Stimulated activated naive CD8-positive, alpha-beta T cell treated with anti-CD3 and anti-CD28 coated beads, Interleukin-15, Interleukin-2, amounts not matched to agents 100 ng/mL and 50 ng/mL, for 24 hours (primary cell): Measurements from ENCODE around the gene PLCL1.

Experiments
- H3K27ac Mint-ChIP-seq: one replicate; pipeline ENCODE4 v1.8.0; 2021; ENCODE audit warnings: mild to moderate bottlenecking, mixed read lengths
- H3K27me3 Mint-ChIP-seq: one replicate; pipeline ENCODE4 v1.8.0; 2021; ENCODE audit warnings: mixed read lengths
- H3K36me3 Mint-ChIP-seq: one replicate; pipeline ENCODE4 v1.8.0; 2021; ENCODE audit warnings: low read depth, mixed read lengths
- H3K4me1 Mint-ChIP-seq: one replicate; pipeline ENCODE4 v1.8.0; 2021; ENCODE audit warnings: low read depth, mixed read lengths
- H3K4me3 Mint-ChIP-seq: one replicate; pipeline ENCODE4 v1.8.0; 2021; ENCODE audit warnings: mild to moderate bottlenecking, mixed read lengths
- H3K9me3 Mint-ChIP-seq: one replicate; pipeline ENCODE4 v1.8.0; 2021; ENCODE audit warnings: mixed read lengths

PLCL1 gene

DNA sequence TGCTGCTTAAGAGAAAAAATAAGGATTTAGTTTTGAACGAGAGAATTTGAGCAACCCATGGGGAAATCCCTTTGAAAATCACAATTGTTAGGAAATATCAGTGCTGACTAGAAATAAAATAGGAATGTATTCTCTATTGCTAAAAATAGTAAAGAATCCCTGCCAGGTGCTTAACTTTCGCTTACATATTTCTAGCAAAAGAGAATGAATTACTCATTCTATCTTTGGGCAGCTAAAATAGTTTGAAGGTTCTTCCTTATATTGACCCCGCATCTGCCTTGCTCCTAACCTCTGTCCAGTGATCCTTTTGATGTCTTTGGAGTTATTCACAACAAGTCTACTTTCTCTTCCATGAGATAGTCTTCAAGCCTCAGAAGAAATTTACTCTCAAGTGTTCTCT, 103.8 kb downstream of the PLCL1 start:
- no peak overlapping the region for H3K27ac Mint-ChIP-seq
- H3K4me1 Mint-ChIP-seq = peaks cover 20% of the 10 kb centered on the region
- H3K4me3 Mint-ChIP-seq = no peak overlapping the region
- no peaks in the 10 kb centered on the region for H3K36me3 Mint-ChIP-seq
- no peaks in the 10 kb centered on the region for H3K9me3 Mint-ChIP-seq
- H3K27me3 Mint-ChIP-seq = peaks cover 22% of the 10 kb centered on the region

DNA sequence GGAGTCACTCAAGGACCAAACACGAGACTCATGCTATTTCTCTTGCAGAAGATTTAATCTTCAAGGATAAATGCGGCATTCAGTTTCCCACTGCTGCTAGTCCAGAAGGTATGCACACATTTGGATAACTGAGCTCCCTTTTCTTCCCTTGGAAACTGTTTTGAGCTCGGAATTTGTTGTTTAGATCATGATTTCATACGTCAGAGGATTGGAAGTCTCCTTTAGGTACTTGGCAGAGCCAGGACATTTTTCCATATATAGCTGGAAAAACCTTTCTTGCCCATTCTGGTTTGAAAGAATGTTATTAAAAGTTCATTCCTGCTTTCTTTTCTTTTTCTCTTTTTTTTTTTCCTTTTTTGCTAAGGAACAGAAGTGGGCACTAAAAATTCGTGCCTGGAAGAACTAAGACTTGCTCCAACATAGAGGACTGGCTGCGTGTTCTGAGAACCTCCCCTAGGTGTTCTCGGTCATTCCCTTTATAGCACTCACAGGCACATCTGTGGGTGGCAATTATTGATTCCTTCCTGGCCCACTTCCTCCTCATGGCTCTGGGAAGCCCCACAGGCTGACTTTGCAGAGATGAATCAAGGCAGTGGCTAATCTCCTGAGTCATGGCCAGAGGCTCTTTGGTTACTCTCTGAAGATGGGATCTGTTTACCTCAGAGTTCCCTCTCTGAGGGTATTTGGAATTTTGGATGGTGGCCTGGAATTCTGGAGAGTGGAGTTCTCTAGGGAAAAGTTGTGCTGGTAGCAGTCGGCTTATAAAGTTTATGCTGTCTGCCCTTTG, 104.8 kb downstream of the PLCL1 start:
- Mint-ChIP-seq H3K36me3 (no peaks in the 10 kb centered on the region), H3K4me1 (peaks cover 17% of the 10 kb centered on the region), H3K27me3 (peaks cover 22% of the 10 kb centered on the region), H3K27ac (no peak overlapping the region), H3K9me3 (no peaks in the 10 kb centered on the region), H3K4me3 (no peak overlapping the region)

DNA sequence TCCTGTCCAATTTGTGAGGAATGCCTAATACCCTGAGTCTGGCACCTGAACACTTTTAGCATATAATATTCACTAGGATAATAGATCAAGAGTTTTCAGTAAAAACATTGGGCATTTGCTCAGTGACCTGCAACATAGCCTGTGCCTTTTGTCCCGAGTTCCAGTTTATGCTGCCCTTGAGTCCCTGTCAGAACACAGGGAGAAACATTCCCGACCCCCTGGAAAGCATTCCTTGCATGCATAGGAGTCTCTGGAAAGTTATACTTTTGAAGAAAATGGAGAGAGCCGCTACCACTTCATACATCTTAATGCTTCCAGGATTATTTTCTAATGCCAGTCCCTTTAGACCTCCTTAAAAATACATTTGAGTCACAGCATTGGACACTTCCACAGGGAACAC, 107.3 kb downstream of the PLCL1 start:
- Mint-ChIP-seq H3K27ac (no peak overlapping the region), H3K36me3 (no peaks in the 10 kb centered on the region), H3K4me3 (no peak overlapping the region), H3K4me1 (peaks cover 27% of the 10 kb centered on the region), H3K9me3 (no peaks in the 10 kb centered on the region), H3K27me3 (peaks cover 15% of the 10 kb centered on the region)

DNA sequence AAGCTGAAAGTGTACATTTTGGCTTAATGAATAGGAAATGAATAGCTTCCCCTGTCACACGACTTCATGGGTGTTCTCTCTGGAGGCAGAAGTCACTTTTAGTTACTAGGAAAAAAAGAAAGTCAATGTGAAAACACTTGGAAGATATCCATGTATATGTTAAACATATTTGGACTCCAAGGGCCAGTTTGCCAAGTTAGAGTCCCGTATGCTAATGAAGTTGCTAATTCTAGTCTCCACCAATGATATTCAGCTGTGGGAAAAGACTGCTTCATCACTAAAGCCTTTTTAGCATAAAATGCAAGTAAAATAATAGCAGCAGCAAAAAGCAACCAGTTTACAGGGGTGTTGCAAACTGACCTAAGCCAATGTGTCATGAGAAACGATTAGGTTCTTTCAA, 108.7 kb downstream of the PLCL1 start:
- Mint-ChIP-seq H3K9me3 (no peaks in the 10 kb centered on the region), H3K27ac (no peak overlapping the region), H3K4me1 (peaks cover 27% of the 10 kb centered on the region), H3K4me3 (no peak overlapping the region), H3K27me3 (peaks cover 8% of the 10 kb centered on the region), H3K36me3 (no peaks in the 10 kb centered on the region)

DNA sequence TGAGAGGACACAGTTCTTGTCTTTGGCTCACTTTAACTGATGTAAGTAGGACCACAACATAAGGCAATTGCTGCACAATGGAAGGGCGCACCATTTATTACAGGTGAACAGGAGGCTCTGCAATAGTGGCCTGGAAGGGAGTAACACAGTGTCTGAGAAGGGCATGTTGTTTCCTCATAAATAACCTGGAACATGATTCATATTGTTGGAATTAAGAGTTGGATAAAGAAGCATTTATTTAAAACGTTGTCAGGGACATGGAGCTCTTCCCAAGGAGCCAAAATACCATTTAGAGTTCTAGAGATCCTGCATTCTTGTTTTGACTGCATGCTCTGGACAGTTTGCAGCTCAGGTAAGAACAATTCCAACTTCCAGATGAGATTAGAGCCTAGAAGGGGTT, 110.4 kb downstream of the PLCL1 start:
- no peaks in the 10 kb centered on the region for H3K36me3 Mint-ChIP-seq
- H3K9me3 Mint-ChIP-seq = no peaks in the 10 kb centered on the region
- H3K27me3 Mint-ChIP-seq = peaks cover 8% of the 10 kb centered on the region
- H3K4me1 Mint-ChIP-seq = peaks cover 18% of the 10 kb centered on the region
- H3K27ac Mint-ChIP-seq = no peak overlapping the region
- H3K4me3 Mint-ChIP-seq = no peak overlapping the region

DNA sequence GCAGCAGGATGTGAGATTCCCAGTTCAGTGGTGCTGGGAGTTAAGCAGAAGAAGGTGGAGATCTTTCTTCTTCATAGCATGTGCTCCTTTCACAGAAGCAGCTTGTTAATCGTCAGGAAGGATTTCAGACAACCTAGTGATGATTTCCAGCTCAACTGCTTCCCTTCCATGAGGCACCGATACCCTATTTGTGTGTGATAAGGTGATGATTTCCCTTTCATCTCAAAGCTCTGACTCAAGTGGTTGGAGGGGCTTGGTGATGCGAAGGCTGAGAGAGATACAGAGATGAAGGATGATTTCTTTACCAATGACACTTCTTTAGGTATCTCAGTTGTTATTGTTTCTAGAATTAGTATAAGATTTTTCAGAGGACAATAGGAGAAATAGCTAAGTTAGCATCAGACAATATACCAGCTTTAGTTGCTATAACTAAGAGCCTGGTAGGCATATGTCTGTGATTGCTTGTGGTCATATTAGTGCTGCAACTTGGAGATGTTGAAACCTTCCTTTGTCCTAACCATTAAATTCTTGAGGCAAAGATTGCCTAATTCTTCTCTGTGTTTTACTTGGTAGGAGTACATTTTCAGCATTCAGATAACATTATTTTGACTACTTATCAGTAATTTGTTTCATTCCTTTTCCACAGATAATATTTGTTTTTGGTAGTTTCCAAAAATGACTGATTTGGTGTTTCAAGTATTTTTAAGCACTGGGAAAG, 111.3 kb downstream of the PLCL1 start:
- H3K36me3 Mint-ChIP-seq = no peaks in the 10 kb centered on the region
- H3K4me3 Mint-ChIP-seq = no peak overlapping the region
- H3K27me3 Mint-ChIP-seq = peaks cover 3% of the 10 kb centered on the region
- H3K4me1 Mint-ChIP-seq = peaks cover 17% of the 10 kb centered on the region
- H3K9me3 Mint-ChIP-seq = no peaks in the 10 kb centered on the region
- no peak overlapping the region for H3K27ac Mint-ChIP-seq

DNA sequence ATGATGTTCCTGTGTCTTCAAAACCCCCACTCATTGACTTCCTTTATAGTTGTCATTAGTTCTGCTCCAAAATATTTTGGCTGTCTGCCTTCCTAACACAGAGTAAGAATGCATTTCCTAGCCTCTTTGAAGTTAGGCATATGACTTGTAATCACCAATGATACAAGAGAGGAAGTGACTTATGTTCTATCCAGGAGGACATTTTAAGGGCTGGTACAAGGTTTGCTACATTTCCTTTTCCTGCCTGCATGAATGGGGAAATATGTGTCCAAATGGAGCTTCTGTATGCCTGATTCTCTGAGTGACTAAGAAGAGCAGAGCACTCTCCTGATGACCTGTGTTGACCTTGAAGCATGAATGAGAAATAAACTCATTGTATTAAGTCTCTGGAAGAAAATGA, 115.1 kb downstream of the PLCL1 start:
- Mint-ChIP-seq H3K36me3 (no peaks in the 10 kb centered on the region), H3K27ac (no peak overlapping the region), H3K4me1 (peaks cover 17% of the 10 kb centered on the region), H3K9me3 (no peaks in the 10 kb centered on the region), H3K4me3 (no peak overlapping the region), H3K27me3 (peaks cover 3% of the 10 kb centered on the region)

DNA sequence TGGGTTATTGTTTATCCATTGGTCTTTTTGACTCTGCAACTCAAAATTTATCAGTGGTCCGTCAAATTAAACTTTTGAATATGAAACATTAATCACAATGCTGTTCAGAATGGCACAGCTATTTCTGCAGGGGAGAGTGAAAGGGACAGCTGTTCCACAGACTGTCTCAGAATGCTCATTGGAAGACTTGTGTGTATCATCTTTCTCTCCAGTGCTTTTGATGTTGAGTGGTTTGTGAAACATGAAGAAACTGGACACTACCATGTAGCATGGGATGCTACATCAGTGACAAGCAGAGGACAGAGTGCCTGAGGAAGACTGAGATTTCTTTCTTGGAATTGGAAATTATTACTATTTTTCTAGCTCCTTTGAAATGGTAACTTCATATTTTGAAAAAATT, 115.7 kb downstream of the PLCL1 start:
- Mint-ChIP-seq H3K4me1 (peaks cover 15% of the 10 kb centered on the region), H3K4me3 (no peak overlapping the region), H3K27me3 (peaks cover 3% of the 10 kb centered on the region), H3K9me3 (no peaks in the 10 kb centered on the region), H3K36me3 (no peaks in the 10 kb centered on the region), H3K27ac (no peak overlapping the region)

DNA sequence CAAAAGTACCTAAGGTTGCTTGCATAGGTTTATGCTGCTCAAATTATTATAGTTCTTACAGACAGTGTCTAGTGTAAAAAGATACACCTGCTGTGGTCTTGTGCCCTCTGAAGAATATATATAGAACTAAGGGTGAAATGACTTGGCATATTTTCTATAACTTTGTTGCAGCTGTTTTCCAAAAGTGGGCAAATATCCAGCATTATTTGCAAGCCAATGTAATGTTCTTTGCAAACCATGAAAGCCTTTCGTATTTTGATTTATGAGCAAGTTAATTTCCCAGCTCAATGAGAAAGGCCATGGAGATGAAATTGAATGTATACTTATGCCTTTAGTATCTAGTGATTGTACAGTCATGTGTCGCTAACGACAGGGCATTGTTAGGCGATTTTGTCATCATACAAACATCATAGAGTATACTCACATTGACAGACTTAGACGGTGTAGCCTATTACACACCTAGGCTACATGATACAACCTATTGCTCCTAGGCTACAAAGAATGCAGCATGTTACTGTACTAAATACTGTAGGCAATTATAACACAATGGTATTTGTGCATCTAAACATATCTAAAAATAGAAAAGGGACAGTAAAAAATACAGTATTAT, 116.3 kb downstream of the PLCL1 start:
- no peak overlapping the region for H3K4me3 Mint-ChIP-seq
- H3K9me3 Mint-ChIP-seq = no peaks in the 10 kb centered on the region
- peaks cover 3% of the 10 kb centered on the region for H3K27me3 Mint-ChIP-seq
- H3K27ac Mint-ChIP-seq = no peak overlapping the region
- peaks cover 9% of the 10 kb centered on the region for H3K4me1 Mint-ChIP-seq
- no peaks in the 10 kb centered on the region for H3K36me3 Mint-ChIP-seq

DNA sequence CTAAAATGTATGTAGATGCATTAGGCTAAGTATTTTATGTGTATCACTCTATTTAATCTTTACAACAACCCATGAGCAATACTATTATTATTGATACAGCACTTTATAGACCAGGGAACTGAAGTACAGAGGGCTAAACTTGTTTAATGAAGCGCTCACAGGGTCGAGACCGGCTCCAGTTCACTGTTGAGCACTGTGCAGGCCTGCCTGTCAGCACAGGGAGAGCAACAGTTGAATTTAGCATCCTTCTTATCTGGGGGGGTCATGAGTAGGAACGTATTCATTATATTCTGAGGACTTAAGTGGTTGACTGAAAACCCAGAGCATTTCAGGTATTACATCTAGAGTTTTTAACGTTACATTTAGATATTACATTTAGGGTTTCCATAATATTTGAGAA, 120.1 kb downstream of the PLCL1 start:
- H3K36me3 Mint-ChIP-seq = no peaks in the 10 kb centered on the region
- H3K4me1 Mint-ChIP-seq = peaks cover 10% of the 10 kb centered on the region
- H3K27me3 Mint-ChIP-seq = no peaks in the 10 kb centered on the region
- no peak overlapping the region for H3K27ac Mint-ChIP-seq
- no peak overlapping the region for H3K4me3 Mint-ChIP-seq
- H3K9me3 Mint-ChIP-seq = no peaks in the 10 kb centered on the region

DNA sequence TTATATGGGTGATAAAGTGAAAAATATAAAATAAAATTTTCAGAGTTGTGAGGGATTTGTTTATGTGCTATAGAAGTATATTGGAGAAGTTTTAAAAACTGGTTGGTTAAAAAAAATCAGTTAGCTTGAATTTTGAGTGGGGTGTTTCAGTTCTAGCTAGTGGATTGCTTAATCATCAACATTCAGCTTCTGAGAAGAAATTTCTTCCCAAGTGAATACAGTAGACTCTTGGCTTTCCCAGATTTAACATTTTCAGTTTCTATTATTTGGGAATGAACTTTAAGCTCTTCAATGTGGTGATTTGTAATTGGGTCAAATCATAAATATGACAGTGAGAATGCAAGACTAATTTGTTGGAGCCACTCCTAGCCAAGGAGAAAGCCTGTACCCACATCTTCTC, 120.8 kb downstream of the PLCL1 start:
- Mint-ChIP-seq H3K36me3 (no peaks in the 10 kb centered on the region), H3K9me3 (no peaks in the 10 kb centered on the region), H3K27me3 (no peaks in the 10 kb centered on the region), H3K4me1 (peaks cover 10% of the 10 kb centered on the region), H3K27ac (no peak overlapping the region), H3K4me3 (no peak overlapping the region)

DNA sequence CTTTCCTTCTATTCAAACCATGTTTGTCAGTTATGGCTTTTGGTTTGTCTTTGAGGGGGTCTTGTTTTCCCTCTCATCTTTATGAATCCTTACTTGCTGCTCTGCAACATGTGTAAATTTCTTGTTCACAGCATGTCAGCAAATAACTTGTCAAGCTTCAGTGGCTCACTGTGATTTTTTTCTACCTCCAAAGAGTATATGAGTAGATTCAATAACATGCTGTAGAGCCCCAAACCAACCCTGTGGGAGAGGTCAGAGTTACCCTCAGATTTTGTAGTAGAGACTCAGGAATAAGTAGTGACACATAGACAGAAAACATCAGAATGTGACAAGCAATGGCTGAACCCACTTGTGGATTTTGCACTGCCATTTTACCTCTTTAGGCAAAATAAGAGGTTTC, 121.6 kb downstream of the PLCL1 start:
- H3K9me3 Mint-ChIP-seq = no peaks in the 10 kb centered on the region

DNA sequence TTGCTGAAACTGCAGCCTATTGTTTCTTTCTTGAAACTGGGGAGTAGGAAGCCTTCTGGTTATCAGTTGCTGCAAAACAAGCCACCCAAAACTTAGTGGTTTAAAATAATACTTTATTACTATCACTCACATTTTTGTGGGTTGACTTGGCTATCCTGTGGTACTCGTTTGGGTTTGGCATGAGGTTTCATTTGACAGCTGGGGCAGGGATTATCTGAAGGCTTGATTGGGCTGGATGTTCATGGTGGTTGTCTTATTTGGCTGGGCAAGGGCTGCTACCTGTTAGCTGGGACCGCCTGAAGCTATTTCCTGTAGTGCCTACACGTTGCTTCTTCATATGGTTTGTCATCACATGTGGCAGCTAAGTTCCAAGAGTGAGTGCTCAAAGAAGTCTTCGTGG, 122.3 kb downstream of the PLCL1 start:
- H3K27ac Mint-ChIP-seq = no peak overlapping the region
- no peaks in the 10 kb centered on the region for H3K36me3 Mint-ChIP-seq
- no peaks in the 10 kb centered on the region for H3K9me3 Mint-ChIP-seq
- H3K4me1 Mint-ChIP-seq = peaks cover 16% of the 10 kb centered on the region
- H3K4me3 Mint-ChIP-seq = no peak overlapping the region
- no peaks in the 10 kb centered on the region for H3K27me3 Mint-ChIP-seq

More for the DNA sequence above, 121.6 kb downstream of the PLCL1 start:
- Mint-ChIP-seq H3K27ac (no peak overlapping the region), H3K4me1 (peaks cover 10% of the 10 kb centered on the region), H3K27me3 (no peaks in the 10 kb centered on the region), H3K4me3 (no peak overlapping the region), H3K36me3 (no peaks in the 10 kb centered on the region)

DNA sequence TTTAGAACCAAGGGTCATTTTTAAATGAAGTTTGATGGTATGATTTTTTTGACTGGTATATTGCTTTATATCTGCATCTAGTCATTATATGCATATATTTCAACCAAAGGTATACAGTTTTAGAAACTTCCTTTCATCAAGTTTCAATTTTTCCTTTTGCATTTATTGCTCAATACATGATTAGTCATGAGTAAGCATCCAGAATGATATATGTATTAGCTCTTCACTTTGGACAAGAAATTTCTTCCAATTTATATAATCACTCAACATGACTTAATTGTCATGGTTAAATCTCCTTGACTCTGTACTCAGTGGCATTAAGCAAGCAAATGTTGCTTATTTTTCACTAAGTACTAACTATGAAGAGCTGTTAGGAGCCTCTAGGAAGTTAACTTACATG, 123.6 kb downstream of the PLCL1 start:
- Mint-ChIP-seq H3K4me3 (no peak overlapping the region), H3K9me3 (no peaks in the 10 kb centered on the region), H3K27ac (no peak overlapping the region), H3K36me3 (no peaks in the 10 kb centered on the region), H3K27me3 (no peaks in the 10 kb centered on the region), H3K4me1 (peaks cover 18% of the 10 kb centered on the region)
